H1 (cell line): ENCODE results near the gene DYNLRB1. TPM values are rescaled to one million over a fixed set of nuclear protein-coding genes. Genes with fewer than 3 reads are reported as not detected.

ENCODE experiments used
- CTCF ChIA-PET: fragments of 300-600 bp; sonication (Branson Sonifier 250); formaldehyde crosslinking; loops from one replicate; lab custom pipeline; 2021; ENCODE audit not compliant: partially characterized antibody; lab: Charles Lee
- POLR2A ChIA-PET: fragments of 300-600 bp; sonication (Branson Sonifier 250); formaldehyde crosslinking; loops from one replicate; lab custom pipeline; 2021; ENCODE audit warnings: inconsistent platforms; ENCODE audit not compliant: partially characterized antibody; lab: Charles Lee
- DNase-seq, 2 experiments: peaks; one replicate each; pipeline versions ENCODE4 v3.0.0 to v3.0.0-alpha.2; 2010 to 2022; ENCODE audit warnings: low spot score in 2 of 2, low read depth in 1 of 2, mixed read lengths in 1 of 2
- FAIRE-seq: peaks from 2 replicates; lab custom pipeline; 2011; peaks lifted over from hg19 to GRCh38; lab: Jason Lieb, UNC
- H2AFZ ChIP-seq: 2 replicates; pipeline ENCODE4 v1.8.1; 2012; ENCODE audit warnings: low read length, inconsistent platforms
- H2AK5ac ChIP-seq: 2 replicates; pipeline ENCODE4 v1.6.1; 2013; ENCODE audit warnings: low read depth, low read length
- H2BK120ac ChIP-seq: replicated peaks from 2 replicates; pipeline ENCODE3; 2013; ENCODE audit warnings: low read depth, low read length, inconsistent platforms
- H2BK12ac ChIP-seq: 2 replicates; pipeline ENCODE4 v1.6.1; 2013; ENCODE audit warnings: low read depth, low read length
- H2BK15ac ChIP-seq: 2 replicates; pipeline ENCODE4 v1.6.1; 2013; ENCODE audit warnings: low read length
- H2BK20ac ChIP-seq: 2 replicates; pipeline ENCODE4 v1.6.1; 2013; ENCODE audit warnings: low read length
- H2BK5ac ChIP-seq: 2 replicates; pipeline ENCODE4 v1.6.1; 2013; ENCODE audit warnings: low read depth, low read length
- H3K14ac ChIP-seq: 2 replicates; pipeline ENCODE4 v1.6.1; 2013; ENCODE audit warnings: inconsistent platforms; ENCODE audit not compliant: insufficient read length
- H3K18ac ChIP-seq: 2 replicates; pipeline ENCODE4 v1.6.1; 2013; ENCODE audit warnings: low read length; ENCODE audit errors: extremely low read depth
- H3K23ac ChIP-seq: 2 replicates; pipeline ENCODE4 v1.6.1; 2013; ENCODE audit warnings: inconsistent platforms; ENCODE audit not compliant: insufficient read length
- H3K23me2 ChIP-seq: 2 replicates; pipeline ENCODE4 v1.6.1; 2013; ENCODE audit warnings: low read depth, low read length
- H3K27ac ChIP-seq: 2 replicates; pipeline ENCODE4 v1.6.1; 2011; ENCODE audit warnings: low read depth, low read length, inconsistent platforms
- H3K27me3 ChIP-seq, 4 experiments: replicated peaks in 1 of 4; 1 replicate in 1 of 4; 2 replicates in 3 of 4; pipeline versions ENCODE4 v1.6.1 to v1.8.1; 2011 to 2013; ENCODE audit warnings: low read length in 3 of 4, mild to moderate bottlenecking in 3 of 4, inconsistent platforms in 2 of 4, mixed read lengths in 2 of 4, moderate library complexity in 1 of 4; ENCODE audit not compliant: control insufficient read depth in 3 of 4, insufficient read depth in 3 of 4; ENCODE audit errors: extremely low read depth in 1 of 4
- H3K36me3 ChIP-seq, 4 experiments: 2 replicates each; pipeline versions ENCODE4 v1.6.1 to v1.8.1; 2011 to 2013; ENCODE audit warnings: mild to moderate bottlenecking in 4 of 4, low read length in 3 of 4, moderate library complexity in 2 of 4, control low read depth in 1 of 4, inconsistent platforms in 1 of 4; ENCODE audit not compliant: insufficient read depth in 4 of 4, control insufficient read depth in 2 of 4
- H3K4ac ChIP-seq: replicated peaks from 2 replicates; pipeline ENCODE3; 2013; ENCODE audit warnings: low read length, low read depth, mixed read lengths, inconsistent platforms; ENCODE audit not compliant: insufficient read length
- H3K4me1 ChIP-seq, 4 experiments: replicated peaks in 1 of 4; 1 replicate in 1 of 4; 2 replicates in 3 of 4; pipeline versions ENCODE4 v1.6.1 to v1.8.1; 2011 to 2013; ENCODE audit warnings: low read length in 3 of 4, inconsistent platforms in 2 of 4, mixed read lengths in 1 of 4; ENCODE audit not compliant: insufficient read depth in 4 of 4, control insufficient read depth in 3 of 4
- H3K4me2 ChIP-seq, 2 experiments: 2 replicates each; pipeline versions ENCODE4 v1.6.1 to v1.8.1; 2011 to 2013; ENCODE audit warnings: low read depth in 2 of 2, low read length in 2 of 2, control low read depth in 1 of 2, inconsistent platforms in 1 of 2, mild to moderate bottlenecking in 1 of 2; ENCODE audit not compliant: insufficient read depth in 1 of 2
- H3K4me3 ChIP-seq, 4 experiments: fragments of 200-600, 300-600 bp in 1 of 4; sonication (generic), shearing (Covaris generic), sonication (Bioruptor Twin) in 1 of 4; 2 replicates each; pipeline versions ENCODE4 v1.5.1 to v1.8.1; 2011 to 2016; ENCODE audit warnings: low read length in 4 of 4, low read depth in 3 of 4, control low read depth in 2 of 4, inconsistent platforms in 2 of 4, mild to moderate bottlenecking in 2 of 4, mixed read lengths in 1 of 4, moderate library complexity in 1 of 4; ENCODE audit not compliant: insufficient read depth in 2 of 4; ENCODE audit errors: extremely low read depth in 1 of 4
- H3K56ac ChIP-seq: replicated peaks from 2 replicates; pipeline ENCODE3; 2013; ENCODE audit warnings: low read depth, mild to moderate bottlenecking, mixed read lengths, low read length, inconsistent platforms; ENCODE audit not compliant: insufficient read length
- H3K79me1 ChIP-seq: 2 replicates; pipeline ENCODE4 v1.6.1; 2013; ENCODE audit warnings: low read depth, low read length, control low read depth
- H3K79me2 ChIP-seq, 2 experiments: 2 replicates each; pipeline versions ENCODE4 v1.6.1 to v1.8.1; 2012 to 2013; ENCODE audit warnings: low read length in 2 of 2, mild to moderate bottlenecking in 2 of 2, inconsistent platforms in 1 of 2; ENCODE audit not compliant: insufficient read depth in 2 of 2, control insufficient read depth in 1 of 2
- H3K9ac ChIP-seq, 4 experiments: replicated peaks in 1 of 4; 1 replicate in 1 of 4; 2 replicates in 3 of 4; pipeline versions ENCODE4 v1.6.1 to v1.8.1; 2011 to 2013; ENCODE audit warnings: low read depth in 3 of 4, low read length in 3 of 4, control low read depth in 2 of 4, mild to moderate bottlenecking in 2 of 4, moderate library complexity in 2 of 4, inconsistent platforms in 1 of 4; ENCODE audit errors: extremely low read depth in 1 of 4
- H3K9me3 ChIP-seq, 2 experiments: 2 replicates each; pipeline versions ENCODE4 v1.6.1 to v1.8.1; 2012 to 2013; ENCODE audit warnings: mild to moderate bottlenecking in 2 of 2, moderate library complexity in 2 of 2, control low read depth in 1 of 2, inconsistent platforms in 1 of 2, low read depth in 1 of 2, low read length in 1 of 2, mixed read lengths in 1 of 2; ENCODE audit not compliant: insufficient read depth in 2 of 2
- H4K20me1 ChIP-seq, 2 experiments: replicated peaks in 1 of 2; 2 replicates each; pipeline versions ENCODE3 to v1.8.1; 2011 to 2013; ENCODE audit warnings: inconsistent platforms in 2 of 2, low read length in 2 of 2, mild to moderate bottlenecking in 1 of 2; ENCODE audit not compliant: insufficient read depth in 2 of 2, control insufficient read depth in 1 of 2
- H4K5ac ChIP-seq: 2 replicates; pipeline ENCODE4 v1.6.1; 2013; ENCODE audit warnings: low read length, low read depth, mixed read lengths, inconsistent platforms; ENCODE audit not compliant: insufficient read length
- H4K8ac ChIP-seq: 2 replicates; pipeline ENCODE4 v1.8.0; 2013; ENCODE audit warnings: mild to moderate bottlenecking, moderate library complexity, low read length, inconsistent platforms; ENCODE audit not compliant: insufficient read depth; ENCODE audit errors: extremely low read depth
- H4K91ac ChIP-seq: replicated peaks from 2 replicates; pipeline ENCODE3; 2013; ENCODE audit warnings: low read length, mixed read lengths, inconsistent platforms; ENCODE audit not compliant: insufficient read length
- ASH2L ChIP-seq: fragments of 200-600, 300-600 bp; sonication (generic); IDR thresholded peaks from one replicate; pipeline ENCODE4 v1.7.1; 2017; ENCODE audit warnings: low read length
- ATF2 ChIP-seq: IDR thresholded peaks from 2 replicates; pipeline ENCODE4 v1.6.1; 2012; ENCODE audit warnings: low read length, inconsistent platforms
- CTBP2 ChIP-seq: IDR thresholded peaks from 2 replicates; pipeline ENCODE4 v1.7.0; 2011; ENCODE audit warnings: borderline replicate concordance, mild to moderate bottlenecking, moderate library complexity, mixed read lengths, low read length; ENCODE audit not compliant: insufficient read depth, insufficient read length
- HDAC2 ChIP-seq, 2 experiments: fragments of 300-600 bp in 1 of 2; sonication (generic) in 1 of 2; IDR thresholded peaks; 2 replicates each; pipeline ENCODE4 v1.6.1; 2011 to 2012; ENCODE audit warnings: low read depth in 2 of 2, low read length in 2 of 2, mild to moderate bottlenecking in 2 of 2, moderate library complexity in 2 of 2, borderline replicate concordance in 1 of 2, inconsistent platforms in 1 of 2
- RAD21 ChIP-seq, 2 experiments: IDR thresholded peaks in 1 of 2; conservative IDR thresholded peaks in 1 of 2; 2 replicates each; pipeline ENCODE4 v1.6.1; 2011; ENCODE audit warnings: low read depth in 2 of 2, low read length in 2 of 2, improper control_type of control experiment in 1 of 2, inconsistent platforms in 1 of 2, mild to moderate bottlenecking in 1 of 2, moderate library complexity in 1 of 2
- RNF2 ChIP-seq: fragments of 200-900, 300-1000 bp; sonication (generic); IDR thresholded peaks from 2 replicates; pipeline ENCODE4 v1.7.1; 2016; ENCODE audit warnings: borderline replicate concordance, low read depth, mild to moderate bottlenecking, antibody characterized with exemption, low read length; ENCODE audit not compliant: poor library complexity, severe bottlenecking; ENCODE audit errors: missing control alignments
- SIRT6 ChIP-seq: IDR thresholded peaks from one replicate; pipeline ENCODE4 v1.7.1; 2012; ENCODE audit warnings: low read length, inconsistent platforms
- SUZ12 ChIP-seq: fragments of 200-600 bp; sonication (generic); IDR thresholded peaks from 2 replicates; pipeline ENCODE4 v1.6.1; 2012; ENCODE audit warnings: mild to moderate bottlenecking, inconsistent platforms, low read length, moderate library complexity, mixed read lengths
- WGBS, 2 experiments: shearing (Covaris generic) in 1 of 2; methylation state at CpG; one replicate each; pipeline versions ENCODE4 v1.1.6 to v1.1.7; 2013 to 2015; ENCODE audit warnings: low lambda C conversion rate in 2 of 2, mixed read lengths in 2 of 2, inconsistent platforms in 1 of 2, low coverage in 1 of 2, missing lambda C conversion rate in 1 of 2; ENCODE audit not compliant: insufficient replicate concordance in 2 of 2, insufficient coverage in 1 of 2, insufficient read length in 1 of 2; ENCODE audit errors: extremely low coverage in 1 of 2, missing lambda C conversion rate in 1 of 2; 5-methylcytosine and 5-hydroxymethylcytosine counted together
- polyA plus RNA-seq, 7 experiments: library from polyadenylated mRNA; depleted of rRNA in 3 of 7; stranded (reverse) in 5 of 7; unstranded in 2 of 7; fragments of >200 nt in 5 of 7; fragments of 200-250 nt in 2 of 7; gene quantifications; 1 replicate in 5 of 7; 2 replicates in 1 of 7; 4 replicates in 1 of 7; pipeline versions ENCODE4 v1.2.1 to v1.2.3, GENCODE V29; 2011 to 2013; ENCODE audit warnings: missing spikeins in 2 of 7, mixed read lengths in 2 of 7
- total RNA-seq: library from RNA; stranded (reverse); fragmentation: NEBNext Ultra II Directional; extraction: Animal tissue kit (Norgen Biotek cat#: 25700); gene quantifications from 2 replicates; pipeline ENCODE4 v1.2.1, GENCODE V29; 2021

The DYNLRB1 gene
- total and polyA plus RNA-seq, 2 of the 8 experiments (the other 6 are each of a cell fraction or from before 2014, with no cell fraction given), result 109 to 214 TPM

- no peaks in the 10 kb centered on the region for H3K79me2 ChIP-seq
- no peak overlapping the region for H3K23ac ChIP-seq
- H3K14ac ChIP-seq, result no peak overlapping the region
- H4K20me1 ChIP-seq, result no peaks in the 10 kb centered on the region
- no peak overlapping the region for H3K4ac ChIP-seq
- no peaks in the 10 kb centered on the region for H3K9me3 ChIP-seq
- H3K4me1 ChIP-seq, result no peaks in the 10 kb centered on the region
- WGBS, 2 experiments, result 91% methylated on average over 5 of the region's 5 CpGs; no CpG with 5 or more reads in 1 of the 2 experiments
- no peak overlapping the region for H2BK12ac ChIP-seq
- H3K4me3 ChIP-seq, result no peak overlapping the region
- H4K91ac ChIP-seq, result no peak overlapping the region
- no peak overlapping the region for H3K9ac ChIP-seq
- no peak overlapping the region for H3K56ac ChIP-seq
- TF ChIP-seq CTBP2 (no peak), RNF2 (no peak), ASH2L (no peak), SUZ12 (no peak), RAD21 (IDR thresholded peaks at IDR 0.05 in 1 of 2, conservative IDR thresholded peaks at IDR 0.05 in 1 of 2; ENCODE audit: low read depth in 2 of 2, low read length in 2 of 2) (no peak), ATF2 (no peak), SIRT6 (no peak), HDAC2 (IDR thresholded peaks at IDR 0.05; ENCODE audit: borderline replicate concordance in 1 of 2, low read depth in 2 of 2, low read length in 2 of 2) (no peak)
- no peaks in the 10 kb centered on the region for H3K79me1 ChIP-seq
- H2AK5ac ChIP-seq, result no peak overlapping the region
- no peak overlapping the region for H2BK20ac ChIP-seq
- ChIA-PET CTCF (interaction anchor here (0.7 to 1.6 kb wide), 2 partner anchors 13 to 16 kb away, joined by 3 to 5 read pairs; no protein-coding TSS in a partner anchor), POLR2A (no interaction called here)
- H3K4me2 ChIP-seq, result no peak overlapping the region
- H4K5ac ChIP-seq, result no peak overlapping the region
- H3K27me3 ChIP-seq, result no peaks in the 10 kb centered on the region
- no peak overlapping the region for H2AFZ ChIP-seq
- no peak overlapping the region for H4K8ac ChIP-seq
- no peak overlapping the region for H3K18ac ChIP-seq
- H3K27ac ChIP-seq, result no peak overlapping the region
- no peak overlapping the region for H2BK120ac ChIP-seq
- no peak overlapping the region for H2BK15ac ChIP-seq
- no peaks in the 10 kb centered on the region for H3K23me2 ChIP-seq
- FAIRE-seq, result no peak
- DNase-seq, result no peak
- peaks cover 0 to 3% (median 0%) of the 10 kb centered on the region in 4 experiments; a peak in 1 of 8 replicates for H3K36me3 ChIP-seq
- H2BK5ac ChIP-seq, result no peak overlapping the region
Observed at GRCh38 chr20:34575271-34575670, 59.0 kb downstream of the DYNLRB1 start.
